K562 (cell line): ENCODE data around the gene TMEFF2. TPM values are rescaled to one million over a fixed set of nuclear protein-coding genes. Genes with fewer than 3 reads are reported as not detected.

Source experiments
- ATAC-seq: fragments of 200-7000 bp; cut with Tn5 transposase; 3 replicates; pipeline ENCODE4 v1.9.1; 2020; ENCODE audit warnings: moderate library complexity
- BruUV-seq: library from RNA; stranded (reverse); fragments of 400-500 nt; replicated peaks from 2 replicates; lab custom pipeline; 2021; lab: Mats Ljungman, UMichigan
- CTCF ChIA-PET: fragments of 300-600 bp; formaldehyde crosslinking; extraction: SDS; loops from one replicate; lab custom pipeline; 2021; ENCODE audit warnings: low intra/inter-chr PET ratio; lab: Yijun Ruan, JAX
- POLR2A ChIA-PET: fragments of 300-600, 350-650 bp; sonication (Branson Sonifier 250); formaldehyde crosslinking; extraction: SDS; loops from one replicate; lab custom pipeline; 2021; ENCODE audit warnings: antibody characterized with exemption, inconsistent platforms; lab: Yijun Ruan, JAX
- DNase-seq, 4 experiments: peaks; one replicate each; pipeline versions ENCODE4 v3.0.0 to v3.0.0-alpha.2; 2011 to 2018; ENCODE audit warnings: low spot score in 3 of 4, mixed read lengths in 3 of 4; ENCODE audit errors: extremely low read depth in 1 of 4
- FAIRE-seq: peaks from 2 replicates; lab custom pipeline; 2011; peaks lifted over from hg19 to GRCh38; lab: Jason Lieb, UNC
- H2AFZ ChIP-seq: 2 replicates; pipeline ENCODE4 v1.6.0; 2011; ENCODE audit warnings: low read depth, low read length, control low read depth, inconsistent platforms
- H3K27ac ChIP-seq: fragments of 200-600 bp; 3 replicates; pipeline ENCODE4 v1.8.0; 2011; ENCODE audit warnings: low read depth, mild to moderate bottlenecking, control low read depth, inconsistent platforms, low read length, moderate library complexity, mixed read lengths; ENCODE audit errors: extremely low read depth
- H3K27me3 ChIP-seq, 2 experiments: fragments of 300-600 bp in 1 of 2; 2 replicates in 1 of 2; 3 replicates in 1 of 2; pipeline versions ENCODE4 v1.6.0 to v1.8.0; 2011; ENCODE audit warnings: inconsistent platforms in 2 of 2, low read length in 2 of 2, mild to moderate bottlenecking in 1 of 2, mixed read lengths in 1 of 2, moderate library complexity in 1 of 2; ENCODE audit not compliant: control insufficient read depth in 2 of 2, insufficient read depth in 2 of 2
- H3K36me3 ChIP-seq: fragments of 300-600 bp; 3 replicates; pipeline ENCODE4 v1.8.0; 2011; ENCODE audit warnings: mild to moderate bottlenecking, low read length, inconsistent platforms; ENCODE audit not compliant: control insufficient read depth, insufficient read depth
- H3K4me1 ChIP-seq, 2 experiments: fragments of 200-600 bp in 1 of 2; replicated peaks in 1 of 2; 2 replicates in 1 of 2; 3 replicates in 1 of 2; pipeline versions ENCODE4 v1.5.1 to v1.8.0; 2011; ENCODE audit warnings: inconsistent platforms in 2 of 2, low read length in 2 of 2, mild to moderate bottlenecking in 1 of 2, mixed read lengths in 1 of 2, moderate library complexity in 1 of 2; ENCODE audit not compliant: control insufficient read depth in 2 of 2, insufficient read depth in 2 of 2
- H3K4me2 ChIP-seq: 2 replicates; pipeline ENCODE4 v1.6.1; 2011; ENCODE audit warnings: low read length, control low read depth, inconsistent platforms, mixed read lengths; ENCODE audit not compliant: insufficient read depth
- H3K4me3 ChIP-seq: fragments of 200-600 bp; sonication (generic), shearing (Covaris generic); 2 replicates; pipeline ENCODE4 v1.5.1; 2016; ENCODE audit warnings: control low read depth, inconsistent platforms
- H3K79me2 ChIP-seq: fragments of 200-600 bp; 3 replicates; pipeline ENCODE4 v1.8.0; 2011; ENCODE audit warnings: low read length, inconsistent platforms; ENCODE audit not compliant: control insufficient read depth, insufficient read depth
- H3K9ac ChIP-seq, 2 experiments: 2 replicates each; pipeline versions ENCODE4 v1.6.0 to v1.6.1; 2011; ENCODE audit warnings: low read depth in 2 of 2, low read length in 2 of 2, control low read depth in 1 of 2, inconsistent platforms in 1 of 2, mild to moderate bottlenecking in 1 of 2, mixed read lengths in 1 of 2; ENCODE audit not compliant: insufficient read depth in 1 of 2
- H3K9me1 ChIP-seq: one replicate; pipeline ENCODE4 v1.6.0; 2011; ENCODE audit warnings: inconsistent platforms, mild to moderate bottlenecking, low read length, moderate library complexity; ENCODE audit not compliant: control insufficient read depth, insufficient read depth
- H3K9me3 ChIP-seq: replicated peaks from 2 replicates; pipeline ENCODE4 v1.5.1; 2011; ENCODE audit warnings: low read depth, low read length, inconsistent platforms; ENCODE audit not compliant: control insufficient read depth, insufficient read depth
- H4K20me1 ChIP-seq: replicated peaks from 2 replicates; pipeline ENCODE4 v1.6.1; 2011; ENCODE audit warnings: low read length, inconsistent platforms, mixed read lengths; ENCODE audit not compliant: control insufficient read depth, insufficient read depth
- BRCA1 ChIP-seq, 2 experiments: fragments of 450-650 bp in 1 of 2; sonication (generic) in 1 of 2; formaldehyde crosslinking in 1 of 2; IDR thresholded peaks; 2 replicates each; pipeline versions ENCODE4 v1.5.0 to v1.6.1; 2017 to 2020; ENCODE audit warnings: mild to moderate bottlenecking in 1 of 2, missing genetic modification reagents in 1 of 2
- CAMTA2 ChIP-seq: fragments of 250-450 bp; sonication (Bioruptor Pico); conservative IDR thresholded peaks from 2 replicates; pipeline ENCODE4 v1.5.1; 2022
- CBX8 ChIP-seq: fragments of 200-600 bp; sonication (generic); IDR thresholded peaks from 2 replicates; pipeline ENCODE4 v1.6.1; 2012; ENCODE audit warnings: borderline replicate concordance, mixed run types, low read depth, mild to moderate bottlenecking, moderate library complexity, mixed read lengths, low read length, control low read depth, inconsistent platforms; ENCODE audit not compliant: poor library complexity, severe bottlenecking; ENCODE audit errors: extremely low read depth
- ELF2 ChIP-seq: fragments of 250-450 bp; sonication (Bioruptor Pico); IDR thresholded peaks from 2 replicates; pipeline ENCODE4 v1.5.0; 2021; ENCODE audit warnings: mild to moderate bottlenecking
- FOXJ3 ChIP-seq: sonication (generic); formaldehyde crosslinking; IDR thresholded peaks from 2 replicates; pipeline ENCODE4 v1.4.0; 2020; ENCODE audit warnings: mild to moderate bottlenecking, missing genetic modification reagents
- HIVEP1 ChIP-seq: fragments of 250-450 bp; sonication (Bioruptor Pico); IDR thresholded peaks from 2 replicates; pipeline ENCODE4 v1.4.0; 2020; ENCODE audit warnings: mild to moderate bottlenecking
- IRF2 ChIP-seq: sonication (generic); formaldehyde crosslinking; IDR thresholded peaks from 2 replicates; pipeline ENCODE4 v1.8.1; 2022; ENCODE audit warnings: mild to moderate bottlenecking, missing genetic modification reagents
- NCOA1 ChIP-seq: fragments of 450-650 bp; IDR thresholded peaks from 2 replicates; pipeline ENCODE4 v1.6.1; 2016; ENCODE audit warnings: low read depth
- RAD21 ChIP-seq, 2 experiments: fragments of 250-450 bp in 1 of 2; fragments of 450-650 bp in 1 of 2; sonication (Bioruptor Pico) in 1 of 2; formaldehyde crosslinking in 1 of 2; IDR thresholded peaks in 1 of 2; conservative IDR thresholded peaks in 1 of 2; 2 replicates each; pipeline versions ENCODE4 v1.4.0 to v1.8.0; 2020 to 2022; ENCODE audit warnings: mild to moderate bottlenecking in 2 of 2, moderate library complexity in 1 of 2
- SRSF1 ChIP-seq: fragments of 200-400 bp; formaldehyde crosslinking; IDR thresholded peaks from 2 replicates; pipeline ENCODE4 v1.6.1; 2017; ENCODE audit warnings: mild to moderate bottlenecking, low read depth, low read length, moderate library complexity
- WGBS: fragments of 100-300 bp; shearing (Covaris generic); methylation state at CpG from one replicate; pipeline ENCODE4 v1.1.6; 2016; ENCODE audit warnings: low coverage, mixed read lengths; ENCODE audit not compliant: insufficient coverage; ENCODE audit errors: missing lambda C conversion rate; 5-methylcytosine and 5-hydroxymethylcytosine counted together
- in situ Hi-C: fragments of 300-500 bp; cut with MboI; formaldehyde crosslinking; loops from 4 replicates; pipeline ENCODE4 v1.15.0; 2018; ENCODE audit warnings: inconsistent platforms, mixed read lengths
- intact Hi-C: fragments of 100-400 bp; cut with micrococcal nuclease; formaldehyde crosslinking; loops from 2 replicates; pipeline ENCODE4 v1.14.2; 2022
- polyA plus RNA-seq, 8 experiments: library from polyadenylated mRNA; depleted of rRNA in 4 of 8; stranded (reverse) in 5 of 8; unstranded in 3 of 8; fragments of >200 nt; fragmentation: Nextera tagmentation in 2 of 8; fragmentation: Illumina TruSeq in 1 of 8; extraction: Ambion mirVana in 2 of 8; extraction: Trizol in 1 of 8; gene quantifications; 2 replicates each; pipeline versions ENCODE4 v1.2.1 to v1.2.3, GENCODE V29; 2011 to 2014; ENCODE audit warnings: inconsistent platforms in 1 of 8, missing spikeins in 1 of 8
- total RNA-seq, 7 experiments: library from RNA; depleted of rRNA in 6 of 7; stranded (reverse); fragments of >200 nt in 6 of 7; fragmentation: Illumina TruSeq in 2 of 7; extraction: Trizol in 2 of 7; gene quantifications; 2 replicates each; pipeline versions ENCODE4 v1.2.1 to v1.2.3, GENCODE V29; 2011 to 2021; ENCODE audit warnings: low replicate concordance in 1 of 7
- TF ChIP-seq, protein P1 (sequence below): sonication (generic); formaldehyde crosslinking; IDR thresholded peaks from 2 replicates; pipeline ENCODE4 v1.4.0; 2020; ENCODE audit warnings: mild to moderate bottlenecking, missing genetic modification reagents
- TF ChIP-seq, protein P2 (sequence below), 2 experiments: IDR thresholded peaks; 2 replicates each; pipeline ENCODE4 v1.6.1; 2011; ENCODE audit warnings: borderline replicate concordance in 1 of 2, control low read depth in 1 of 2, low read depth in 1 of 2, low read length in 1 of 2, mild to moderate bottlenecking in 1 of 2, mixed read lengths in 1 of 2, moderate library complexity in 1 of 2; ENCODE audit not compliant: insufficient read depth in 1 of 2, insufficient read length in 1 of 2, poor library complexity in 1 of 2, severe bottlenecking in 1 of 2; ENCODE audit errors: extremely low read depth in 1 of 2
- TF ChIP-seq, protein P3 (sequence below): fragments of 250-450 bp; sonication (Bioruptor Pico); IDR thresholded peaks from 2 replicates; pipeline ENCODE4 v1.8.0; 2022; ENCODE audit warnings: inconsistent platforms

The TMEFF2 gene
- total and polyA plus RNA-seq, 9 of the 15 experiments (the other 6 are each of a cell fraction or from before 2014, with no cell fraction given), result 1.4 TPM; not detected in 8

- TF ChIP-seq, protein P1, sequence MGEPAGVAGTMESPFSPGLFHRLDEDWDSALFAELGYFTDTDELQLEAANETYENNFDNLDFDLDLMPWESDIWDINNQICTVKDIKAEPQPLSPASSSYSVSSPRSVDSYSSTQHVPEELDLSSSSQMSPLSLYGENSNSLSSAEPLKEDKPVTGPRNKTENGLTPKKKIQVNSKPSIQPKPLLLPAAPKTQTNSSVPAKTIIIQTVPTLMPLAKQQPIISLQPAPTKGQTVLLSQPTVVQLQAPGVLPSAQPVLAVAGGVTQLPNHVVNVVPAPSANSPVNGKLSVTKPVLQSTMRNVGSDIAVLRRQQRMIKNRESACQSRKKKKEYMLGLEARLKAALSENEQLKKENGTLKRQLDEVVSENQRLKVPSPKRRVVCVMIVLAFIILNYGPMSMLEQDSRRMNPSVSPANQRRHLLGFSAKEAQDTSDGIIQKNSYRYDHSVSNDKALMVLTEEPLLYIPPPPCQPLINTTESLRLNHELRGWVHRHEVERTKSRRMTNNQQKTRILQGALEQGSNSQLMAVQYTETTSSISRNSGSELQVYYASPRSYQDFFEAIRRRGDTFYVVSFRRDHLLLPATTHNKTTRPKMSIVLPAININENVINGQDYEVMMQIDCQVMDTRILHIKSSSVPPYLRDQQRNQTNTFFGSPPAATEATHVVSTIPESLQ (CRISPR knock-in tag), result no peak
- TF ChIP-seq, protein P2, sequence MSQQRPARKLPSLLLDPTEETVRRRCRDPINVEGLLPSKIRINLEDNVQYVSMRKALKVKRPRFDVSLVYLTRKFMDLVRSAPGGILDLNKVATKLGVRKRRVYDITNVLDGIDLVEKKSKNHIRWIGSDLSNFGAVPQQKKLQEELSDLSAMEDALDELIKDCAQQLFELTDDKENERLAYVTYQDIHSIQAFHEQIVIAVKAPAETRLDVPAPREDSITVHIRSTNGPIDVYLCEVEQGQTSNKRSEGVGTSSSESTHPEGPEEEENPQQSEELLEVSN (IDR thresholded peaks at IDR 0.05; ENCODE audit: borderline replicate concordance in 1 of 2, extremely low read depth in 1 of 2, insufficient read depth in 1 of 2, insufficient read length in 1 of 2, low read depth in 1 of 2, low read length in 1 of 2, poor library complexity in 1 of 2, severe bottlenecking in 1 of 2), result no peak
- TF ChIP-seq ELF2 (CRISPR knock-in tag), result no peak
Observed at GRCh38 chr2:192098814-192099491, 95.8 kb downstream of the TMEFF2 start (continued).

- no peak overlapping the region for H3K4me3 ChIP-seq
- CTCF ChIA-PET, result no interaction called here
- intact Hi-C loops (no loop called here), in situ Hi-C loops (no loop called here)
- no peaks in the 10 kb centered on the region for H3K9me3 ChIP-seq
- no peaks in the 10 kb centered on the region for H3K79me2 ChIP-seq
- no peak for FAIRE-seq
- no peaks in the 10 kb centered on the region for H3K9me1 ChIP-seq
- DNase-seq, result no peak
- POLR2A ChIA-PET, result interaction anchor here (0.8 kb wide), 1 partner anchor 112 kb away, joined by 3 read pairs; no protein-coding TSS in a partner anchor
- no peaks in the 10 kb centered on the region for H3K27me3 ChIP-seq
- H3K4me1 ChIP-seq, result no peaks in the 10 kb centered on the region
- no peak for ATAC-seq
- H2AFZ ChIP-seq, result no peak overlapping the region
- no peaks in the 10 kb centered on the region for H4K20me1 ChIP-seq
- no peak overlapping the region for H3K4me2 ChIP-seq
- H3K36me3 ChIP-seq, result no peaks in the 10 kb centered on the region
- H3K9ac ChIP-seq, result no peak overlapping the region
- no peak for TF ChIP-seq CBX8
- no peak for TF ChIP-seq CAMTA2 (CRISPR knock-in tag)
- no peak for TF ChIP-seq IRF2 (CRISPR knock-in tag)
- no peak for TF ChIP-seq SRSF1
- no peak for TF ChIP-seq NCOA1
- TF ChIP-seq, protein P3, sequence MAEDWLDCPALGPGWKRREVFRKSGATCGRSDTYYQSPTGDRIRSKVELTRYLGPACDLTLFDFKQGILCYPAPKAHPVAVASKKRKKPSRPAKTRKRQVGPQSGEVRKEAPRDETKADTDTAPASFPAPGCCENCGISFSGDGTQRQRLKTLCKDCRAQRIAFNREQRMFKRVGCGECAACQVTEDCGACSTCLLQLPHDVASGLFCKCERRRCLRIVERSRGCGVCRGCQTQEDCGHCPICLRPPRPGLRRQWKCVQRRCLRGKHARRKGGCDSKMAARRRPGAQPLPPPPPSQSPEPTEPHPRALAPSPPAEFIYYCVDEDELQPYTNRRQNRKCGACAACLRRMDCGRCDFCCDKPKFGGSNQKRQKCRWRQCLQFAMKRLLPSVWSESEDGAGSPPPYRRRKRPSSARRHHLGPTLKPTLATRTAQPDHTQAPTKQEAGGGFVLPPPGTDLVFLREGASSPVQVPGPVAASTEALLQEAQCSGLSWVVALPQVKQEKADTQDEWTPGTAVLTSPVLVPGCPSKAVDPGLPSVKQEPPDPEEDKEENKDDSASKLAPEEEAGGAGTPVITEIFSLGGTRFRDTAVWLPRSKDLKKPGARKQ (CRISPR knock-in tag), result no peak
- TF ChIP-seq FOXJ3 (CRISPR knock-in tag), result no peak
- no peak for TF ChIP-seq HIVEP1
- TF ChIP-seq RAD21 (CRISPR knock-in tag; conservative IDR thresholded peaks at IDR 0.05 in 1 of 2, IDR thresholded peaks at IDR 0.05 in 1 of 2), result no peak
- no peak for TF ChIP-seq BRCA1 (IDR thresholded peaks at IDR 0.05)
- no peak for TF ChIP-seq BRCA1 (CRISPR knock-in tag; IDR thresholded peaks at IDR 0.05)
- TF ChIP-seq, all 486 proteins: peak for 0
- 0% methylated on average over 1 of the region's 1 CpG for WGBS
- no peak overlapping the region for H3K27ac ChIP-seq
- BruUV-seq, result no TSS peak
Observed at GRCh38 chr2:192091476-192091875, 103.3 kb downstream of the TMEFF2 start.
